Suprapubic skin (tissue), 4 donors: ENCODE data around the gene FECH. TPM values are rescaled to one million over a fixed set of nuclear protein-coding genes. Genes with fewer than 3 reads are reported as not detected.
A peak's percentile ranks its signal among the peaks of the same experiment; 100 is the strongest.

Experiments used
- DNase-seq, 2 donors: peaks; one replicate each; pipeline ENCODE4 v3.0.0-alpha.2; 2019; ENCODE audit warnings: low spot score in 2 of 2
- H3K27ac ChIP-seq: fragments of 200-600 bp; sonication (generic); one replicate; pipeline ENCODE4 v1.5.1; 2019
- H3K27me3 ChIP-seq: fragments of 200-600 bp; sonication (generic); one replicate; pipeline ENCODE4 v1.5.1; 2019
- H3K36me3 ChIP-seq: fragments of 200-600 bp; sonication (generic); one replicate; pipeline ENCODE4 v1.5.1; 2019
- H3K4me1 ChIP-seq: fragments of 200-600 bp; sonication (generic); one replicate; pipeline ENCODE4 v1.5.1; 2019
- H3K4me3 ChIP-seq: fragments of 200-600 bp; sonication (generic); one replicate; pipeline ENCODE4 v1.5.1; 2019; ENCODE audit warnings: mild to moderate bottlenecking
- H3K9me3 ChIP-seq: fragments of 200-600 bp; sonication (generic); one replicate; pipeline ENCODE4 v1.5.1; 2019
- EP300 ChIP-seq: sonication (generic); formaldehyde crosslinking; IDR thresholded peaks from one replicate; pipeline ENCODE4 v1.6.1; 2017; ENCODE audit warnings: antibody characterized with exemption
- POLR2A ChIP-seq, 2 donors: fragments of 450-650 bp; IDR thresholded peaks; one replicate each; pipeline ENCODE4 v1.6.1; 2017; ENCODE audit warnings: antibody characterized with exemption in 2 of 2, mild to moderate bottlenecking in 2 of 2, moderate library complexity in 2 of 2
- POLR2AphosphoS5 ChIP-seq, 3 donors: sonication (generic); formaldehyde crosslinking; IDR thresholded peaks; one replicate each; pipeline ENCODE4 v1.6.1; 2017; ENCODE audit warnings: antibody characterized with exemption in 3 of 3
- WGBS: methylation state at CpG from one replicate; pipeline ENCODE4 v1.1.5; 2018; 5-methylcytosine and 5-hydroxymethylcytosine counted together
- total RNA-seq, 4 donors: library from RNA; depleted of rRNA; stranded (reverse); fragments of >200 nt; gene quantifications; one replicate each; pipeline ENCODE4 v1.1.0, GENCODE V29; 2016
- TF ChIP-seq, protein P1 (sequence below), 2 donors: fragments of 200-600 bp in 1 of 2; fragments of 450-650 bp in 1 of 2; sonication (generic) in 1 of 2; IDR thresholded peaks; one replicate each; pipeline ENCODE4 v1.5.1; 2016 to 2019; ENCODE audit warnings: antibody characterized with exemption in 2 of 2, mild to moderate bottlenecking in 1 of 2, moderate library complexity in 1 of 2

The FECH gene, protein sequence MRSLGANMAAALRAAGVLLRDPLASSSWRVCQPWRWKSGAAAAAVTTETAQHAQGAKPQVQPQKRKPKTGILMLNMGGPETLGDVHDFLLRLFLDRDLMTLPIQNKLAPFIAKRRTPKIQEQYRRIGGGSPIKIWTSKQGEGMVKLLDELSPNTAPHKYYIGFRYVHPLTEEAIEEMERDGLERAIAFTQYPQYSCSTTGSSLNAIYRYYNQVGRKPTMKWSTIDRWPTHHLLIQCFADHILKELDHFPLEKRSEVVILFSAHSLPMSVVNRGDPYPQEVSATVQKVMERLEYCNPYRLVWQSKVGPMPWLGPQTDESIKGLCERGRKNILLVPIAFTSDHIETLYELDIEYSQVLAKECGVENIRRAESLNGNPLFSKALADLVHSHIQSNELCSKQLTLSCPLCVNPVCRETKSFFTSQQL
- 10 to 100 TPM; 22.8 to 40.8 (median 29.2) TPM for total RNA-seq

DNA sequence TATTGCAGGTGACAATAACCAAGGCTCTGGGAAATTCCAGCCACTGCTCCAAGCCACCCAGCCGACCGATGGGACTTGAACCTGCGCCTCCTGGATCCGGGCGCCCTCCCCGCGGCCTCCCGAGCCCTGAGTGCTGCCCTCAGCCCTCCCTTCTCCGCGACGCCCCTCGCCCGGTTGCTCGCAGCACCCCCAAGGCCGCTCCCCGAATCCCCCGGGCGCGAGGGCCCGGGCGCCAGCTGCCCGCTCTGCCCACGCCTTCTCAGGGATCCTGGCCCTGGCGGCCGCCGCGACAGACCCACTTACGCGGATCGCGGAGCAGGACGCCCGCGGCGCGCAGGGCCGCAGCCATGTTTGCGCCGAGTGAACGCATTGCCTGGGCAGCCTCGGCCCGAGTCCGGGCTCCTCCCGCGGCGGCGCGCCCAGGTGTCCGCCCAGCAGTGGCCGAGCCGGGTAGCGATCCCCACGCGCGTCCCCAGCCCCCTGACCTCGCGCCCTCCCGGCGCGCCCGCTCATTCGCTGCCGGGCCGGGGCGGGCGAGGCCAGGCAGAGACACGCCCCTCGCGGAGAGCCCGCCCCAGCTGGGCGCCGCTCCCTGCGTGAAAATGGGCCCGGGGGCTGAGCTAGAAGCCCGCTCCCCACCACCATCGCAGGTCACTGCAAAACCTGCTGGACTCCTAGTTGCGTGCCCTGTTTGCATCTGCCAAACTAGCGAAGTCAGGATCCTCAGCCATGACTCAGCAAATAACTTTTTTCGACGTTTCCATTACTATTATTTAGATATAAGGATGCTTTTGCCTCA lies at the start of gene FECH:
Gene FECH (minus strand): TSS at position 452 of the 799 bp plus-strand sequence. CDS start 82 bp downstream, at position 370.
- H3K4me1 ChIP-seq, result peaks cover 14% of the 10 kb centered on the region
- 2% methylated on average over 13 of the region's 80 CpGs for WGBS
- peak within 1 kb of the TSS; percentile 82 for H3K27ac ChIP-seq
- H3K9me3 ChIP-seq, result no peaks in the 10 kb centered on the region
- DNase-seq, result peak; percentile 85 to 89
- H3K36me3 ChIP-seq, result no peaks in the 10 kb centered on the region
- H3K27me3 ChIP-seq, result no peaks in the 10 kb centered on the region
- peak within 1 kb of the TSS; percentile 75 for H3K4me3 ChIP-seq
- peak in 1 of 2 donors; percentile 58 for TF ChIP-seq POLR2A (IDR thresholded peaks at IDR 0.05)
- no peak for TF ChIP-seq EP300

DNA sequence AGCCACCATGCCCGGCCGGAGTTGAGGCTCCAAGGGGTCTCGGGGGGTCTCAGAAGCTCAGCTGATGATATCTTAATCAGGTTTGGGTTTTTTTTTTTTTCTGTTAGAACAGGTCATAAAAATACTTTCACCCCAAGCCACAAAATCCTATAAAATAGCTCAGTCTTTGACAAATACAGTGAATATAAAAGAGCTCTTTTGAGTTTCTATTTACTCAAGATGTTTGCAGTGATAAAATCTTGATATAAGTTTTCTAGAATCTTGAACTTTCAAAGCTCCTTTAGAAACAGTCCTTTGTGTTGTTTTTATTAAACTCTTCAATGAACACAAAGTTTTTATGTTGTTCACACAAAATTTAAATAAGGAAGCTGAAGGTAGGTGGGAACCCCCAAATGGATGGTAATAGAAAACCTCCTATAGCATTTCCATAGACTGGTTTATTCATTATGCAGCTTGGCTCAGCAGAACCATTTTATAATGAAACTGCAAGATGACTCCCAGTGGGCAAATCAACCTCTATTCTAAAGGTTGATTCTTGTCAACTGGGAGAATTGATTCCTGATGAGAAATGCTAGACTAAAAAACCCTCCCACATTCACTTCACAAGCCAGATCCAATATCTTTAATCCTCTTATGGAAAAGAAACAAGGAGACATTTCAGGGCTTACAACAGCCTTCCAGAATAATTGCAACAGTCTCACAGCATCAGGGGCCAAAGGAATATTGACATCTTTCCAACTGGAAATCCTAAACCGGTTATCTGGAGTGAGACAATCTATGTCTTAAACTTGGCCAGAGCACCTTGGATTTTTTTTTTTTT lies 48.7 kb upstream of the FECH start:
- H3K9me3 ChIP-seq, result no peaks in the 10 kb centered on the region
- no peaks in the 10 kb centered on the region for H3K27me3 ChIP-seq
- no peak for DNase-seq
- no peaks in the 10 kb centered on the region for H3K36me3 ChIP-seq
- 79% methylated on average over 4 of the region's 4 CpGs for WGBS
- H3K4me3 ChIP-seq, result no peak overlapping the region
- no peak overlapping the region for H3K27ac ChIP-seq
- H3K4me1 ChIP-seq, result peaks cover 13% of the 10 kb centered on the region
- TF ChIP-seq POLR2A (IDR thresholded peaks at IDR 0.05) (no peak), POLR2AphosphoS5 (IDR thresholded peaks at IDR 0.05) (no peak), EP300 (no peak)
- TF ChIP-seq, protein P1, sequence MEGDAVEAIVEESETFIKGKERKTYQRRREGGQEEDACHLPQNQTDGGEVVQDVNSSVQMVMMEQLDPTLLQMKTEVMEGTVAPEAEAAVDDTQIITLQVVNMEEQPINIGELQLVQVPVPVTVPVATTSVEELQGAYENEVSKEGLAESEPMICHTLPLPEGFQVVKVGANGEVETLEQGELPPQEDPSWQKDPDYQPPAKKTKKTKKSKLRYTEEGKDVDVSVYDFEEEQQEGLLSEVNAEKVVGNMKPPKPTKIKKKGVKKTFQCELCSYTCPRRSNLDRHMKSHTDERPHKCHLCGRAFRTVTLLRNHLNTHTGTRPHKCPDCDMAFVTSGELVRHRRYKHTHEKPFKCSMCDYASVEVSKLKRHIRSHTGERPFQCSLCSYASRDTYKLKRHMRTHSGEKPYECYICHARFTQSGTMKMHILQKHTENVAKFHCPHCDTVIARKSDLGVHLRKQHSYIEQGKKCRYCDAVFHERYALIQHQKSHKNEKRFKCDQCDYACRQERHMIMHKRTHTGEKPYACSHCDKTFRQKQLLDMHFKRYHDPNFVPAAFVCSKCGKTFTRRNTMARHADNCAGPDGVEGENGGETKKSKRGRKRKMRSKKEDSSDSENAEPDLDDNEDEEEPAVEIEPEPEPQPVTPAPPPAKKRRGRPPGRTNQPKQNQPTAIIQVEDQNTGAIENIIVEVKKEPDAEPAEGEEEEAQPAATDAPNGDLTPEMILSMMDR (IDR thresholded peaks at IDR 0.05), result no peak

DNA sequence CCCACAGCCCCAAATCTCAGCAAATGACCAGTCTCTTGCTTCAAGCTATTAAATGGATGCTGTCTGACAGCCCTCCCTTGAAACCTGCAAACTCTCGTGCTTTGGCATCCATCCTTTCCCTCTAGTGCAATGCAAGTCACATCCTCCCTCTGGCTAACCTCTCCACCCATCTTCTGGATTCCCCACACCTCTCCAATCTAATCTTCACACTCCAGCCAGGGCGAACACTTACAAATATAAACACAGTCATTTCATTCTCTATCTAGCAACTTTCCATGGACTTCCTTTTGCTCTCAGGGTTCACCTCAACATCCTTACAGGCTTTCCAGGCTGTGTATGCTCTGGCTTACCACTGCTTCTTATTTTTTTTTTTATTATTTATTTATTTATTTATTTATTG lies 45.2 kb upstream of the FECH start:
- 71% methylated on average over 2 of the region's 2 CpGs for WGBS
- TF ChIP-seq POLR2A (IDR thresholded peaks at IDR 0.05) (no peak), POLR2AphosphoS5 (IDR thresholded peaks at IDR 0.05) (no peak), EP300 (no peak)
- TF ChIP-seq, protein P1 (IDR thresholded peaks at IDR 0.05), result no peak
- H3K36me3 ChIP-seq, result no peaks in the 10 kb centered on the region
- H3K4me1 ChIP-seq, result peaks cover 20% of the 10 kb centered on the region
- no peak for DNase-seq
- no peaks in the 10 kb centered on the region for H3K9me3 ChIP-seq
- H3K27me3 ChIP-seq, result no peaks in the 10 kb centered on the region
- H3K4me3 ChIP-seq, result no peak overlapping the region
- H3K27ac ChIP-seq, result no peak overlapping the region

DNA sequence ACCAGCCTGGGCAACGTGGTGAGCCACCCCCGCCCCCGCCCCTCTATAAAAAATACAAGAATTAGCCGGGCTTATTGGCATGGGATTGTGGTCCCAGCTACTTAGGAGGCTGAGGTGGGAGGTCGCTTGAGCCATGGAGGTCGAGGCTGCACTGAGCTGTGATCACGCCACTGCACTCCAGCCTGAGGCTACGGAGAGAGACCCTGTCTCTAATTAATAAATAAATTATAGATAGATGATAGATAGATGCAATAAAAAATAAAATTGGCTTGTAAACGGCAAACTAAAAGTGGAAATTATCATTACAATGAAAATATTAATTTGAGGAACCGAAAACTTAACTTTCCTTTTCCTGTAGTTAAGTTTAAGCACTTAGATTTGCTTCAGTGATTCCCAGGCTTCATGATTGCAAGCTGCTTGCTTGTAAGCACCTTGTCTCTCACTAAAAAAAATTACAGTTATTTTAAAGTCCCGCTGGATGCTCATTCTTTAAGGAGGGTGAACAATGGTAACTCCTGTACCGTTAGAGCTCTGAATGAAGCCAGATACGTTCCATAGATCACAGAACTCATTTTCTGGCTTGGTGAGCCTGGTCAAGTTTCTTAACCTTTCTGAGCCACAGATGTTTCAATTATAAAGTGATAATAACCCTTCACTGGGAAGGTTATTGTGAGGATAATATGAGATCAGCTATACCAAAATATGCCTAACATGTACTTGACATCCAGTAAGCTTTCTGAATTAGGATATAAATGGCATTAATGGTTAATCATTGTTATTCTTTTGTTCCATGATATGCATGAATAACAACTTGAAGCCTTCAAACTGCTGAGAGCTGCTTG lies 44.5 kb upstream of the FECH start:
- Histone ChIP-seq H3K36me3 (no peaks in the 10 kb centered on the region), H3K9me3 (no peaks in the 10 kb centered on the region), H3K4me3 (peak overlapping the region; percentile 72), H3K27me3 (no peaks in the 10 kb centered on the region), H3K4me1 (peaks cover 20% of the 10 kb centered on the region), H3K27ac (peak overlapping the region; percentile 81)
- TF ChIP-seq POLR2AphosphoS5 (IDR thresholded peaks at IDR 0.05), result no peak
- TF ChIP-seq POLR2A (IDR thresholded peaks at IDR 0.05), result no peak
- TF ChIP-seq, protein P1 (IDR thresholded peaks at IDR 0.05), result no peak
- no peak for TF ChIP-seq EP300
- DNase-seq, result no peak
- 42% methylated on average over 13 of the region's 13 CpGs for WGBS
